GM18858 (cell line): Measurements from ENCODE around the gene GRIN2D.

ENCODE experiments used
- ATAC-seq: cut with Tn5 transposase; IDR thresholded peaks from one replicate; pipeline ENCODE4 v1.9.1; 2021; ENCODE audit not compliant: unreplicated experiment

Gene GRIN2D

GRCh38 chr19:48397263-48398101, 4.0 kb downstream of the GRIN2D start:
- no peak for ATAC-seq

GRCh38 chr19:48398102-48398374, 4.6 kb downstream of the GRIN2D start:
- ATAC-seq: no peak

GRCh38 chr19:48398375-48399235, 5.1 kb downstream of the GRIN2D start:
- no peak for ATAC-seq

- no peak for ATAC-seq
Observed at GRCh38 chr19:48400018-48400742, 6.7 kb downstream of the GRIN2D start.

GRCh38 chr19:48401287-48401686, 7.8 kb downstream of the GRIN2D start:
- no peak for ATAC-seq

- no peak for ATAC-seq
Observed at GRCh38 chr19:48403606-48404005, 10.1 kb downstream of the GRIN2D start.

GRCh38 chr19:48405010-48405659, 11.7 kb downstream of the GRIN2D start:
- no peak for ATAC-seq

- no peak for ATAC-seq
Observed at GRCh38 chr19:48405850-48406249, 12.4 kb downstream of the GRIN2D start.

- no peak for ATAC-seq
Observed at GRCh38 chr19:48413879-48414587, 20.6 kb downstream of the GRIN2D start.

GRCh38 chr19:48415395-48415794, 21.9 kb downstream of the GRIN2D start:
- ATAC-seq: no peak

GRCh38 chr19:48415806-48416221, 22.3 kb downstream of the GRIN2D start:
- no peak for ATAC-seq

GRCh38 chr19:48417421-48417820, 24.0 kb downstream of the GRIN2D start:
- no peak for ATAC-seq

- ATAC-seq: no peak
Observed at GRCh38 chr19:48418317-48419064, 25.0 kb downstream of the GRIN2D start.

GRCh38 chr19:48419158-48419920, 25.9 kb downstream of the GRIN2D start:
- ATAC-seq: no peak

- ATAC-seq: no peak
Observed at GRCh38 chr19:48421548-48421947, 28.1 kb downstream of the GRIN2D start.

- no peak for ATAC-seq
Observed at GRCh38 chr19:48424694-48425219, 31.3 kb downstream of the GRIN2D start.

GRCh38 chr19:48428670-48429069, 35.2 kb downstream of the GRIN2D start:
- no peak for ATAC-seq

GRCh38 chr19:48433337-48433736, 39.9 kb downstream of the GRIN2D start:
- ATAC-seq: no peak

- ATAC-seq: no peak
Observed at GRCh38 chr19:48436586-48436985, 43.1 kb downstream of the GRIN2D start.
